Activated B cell treated with CpG ODN at 0.5 μM for 24 hours (primary cell): Measurements from ENCODE around the gene GNAZ. TPM values are rescaled to one million over a fixed set of nuclear protein-coding genes. Genes with fewer than 3 reads are reported as not detected.

Experiments
- ATAC-seq: fragments of 200-7000 bp; cut with Tn5 transposase; one replicate; pipeline ENCODE4 v1.10.0; 2021; ENCODE audit warnings: low read depth, mild to moderate bottlenecking, moderate library complexity
- CTCF ChIA-PET: fragments of 350-600 bp; sonication (Branson Sonifier 250); formaldehyde crosslinking; loops from one replicate; lab custom pipeline; 2021; ENCODE audit warnings: antibody characterized with exemption; lab: Charles Lee
- POLR2A ChIA-PET: fragments of 350-600 bp; sonication (Branson Sonifier 250); formaldehyde crosslinking; loops from one replicate; lab custom pipeline; 2021; ENCODE audit warnings: antibody characterized with exemption; lab: Charles Lee
- DNase-seq: peaks from one replicate; pipeline ENCODE4 v3.0.0; 2022
- H3K27ac Mint-ChIP-seq: one replicate; pipeline ENCODE4 v1.8.0; 2020; ENCODE audit warnings: mixed read lengths
- H3K27me3 Mint-ChIP-seq: one replicate; pipeline ENCODE4 v1.8.0; 2021; ENCODE audit warnings: mixed read lengths
- H3K36me3 Mint-ChIP-seq: one replicate; pipeline ENCODE4 v1.8.0; 2021; ENCODE audit warnings: low read depth, mixed read lengths
- H3K4me1 Mint-ChIP-seq: one replicate; pipeline ENCODE4 v1.8.0; 2021; ENCODE audit warnings: mixed read lengths
- H3K4me3 Mint-ChIP-seq: one replicate; pipeline ENCODE4 v1.8.0; 2020; ENCODE audit warnings: mild to moderate bottlenecking, mixed read lengths
- H3K9me3 Mint-ChIP-seq: one replicate; pipeline ENCODE4 v1.8.0; 2020; ENCODE audit warnings: mixed read lengths
- CTCF ChIP-seq: fragments of 200-600 bp; IDR thresholded peaks from one replicate; pipeline ENCODE4 v1.8.0; 2022; ENCODE audit warnings: antibody characterized with exemption, mild to moderate bottlenecking
- intact Hi-C: fragments of 100-400 bp; cut with micrococcal nuclease; formaldehyde crosslinking; loops from one replicate; pipeline ENCODE4 v1.15.1; 2024
- total RNA-seq: library from RNA; stranded (reverse); gene quantifications from 2 replicates; pipeline ENCODE4 v1.2.3, GENCODE V29; 2022

Gene GNAZ
- total RNA-seq, 1 donor from 2014 or later: 12.2 TPM

GRCh38 chr22:23121424-23121823 lies 51.1 kb downstream of the GNAZ start:
- Mint-ChIP-seq H3K27ac (no peak overlapping the region), H3K9me3 (no peaks in the 10 kb centered on the region), H3K4me3 (no peak overlapping the region), H3K4me1 (peaks cover 9% of the 10 kb centered on the region), H3K27me3 (no peaks in the 10 kb centered on the region), H3K36me3 (peaks cover 5% of the 10 kb centered on the region)
- POLR2A ChIA-PET: interaction anchor here (0.7 kb wide), 1 partner anchor 343 kb away, joined by 7 read pairs; no protein-coding TSS in a partner anchor
- intact Hi-C loops: no loop called here
- TF ChIP-seq CTCF: no peak
- no peak for DNase-seq
- CTCF ChIA-PET: interaction anchor here (0.8 to 4.6 kb wide), 3 partner anchors 161 to 192 kb away, joined by 3 to 19 read pairs (median 5); no protein-coding TSS in a partner anchor
- ATAC-seq: peak; percentile 21

- intact Hi-C loops: no loop called here
- H3K27ac Mint-ChIP-seq: no peak overlapping the region
- CTCF ChIA-PET: interaction anchor here (4.6 kb wide), 1 partner anchor 162 kb away, joined by 19 read pairs; no protein-coding TSS in a partner anchor
Measured at GRCh38 chr22:23122216-23122957, 52.1 kb downstream of the GNAZ start.

GRCh38 chr22:23122992-23123803 lies 52.9 kb downstream of the GNAZ start:
- H3K36me3 Mint-ChIP-seq: peaks cover 5% of the 10 kb centered on the region
- POLR2A ChIA-PET: interaction anchor here (0.7 kb wide), 2 partner anchors 48 to 164 kb away, joined by 3 to 5 read pairs; no protein-coding TSS in a partner anchor
- H3K4me1 Mint-ChIP-seq: peaks cover 9% of the 10 kb centered on the region
- no peaks in the 10 kb centered on the region for H3K27me3 Mint-ChIP-seq
- TF ChIP-seq CTCF: no peak
- ATAC-seq: no peak
- no peaks in the 10 kb centered on the region for H3K9me3 Mint-ChIP-seq
- CTCF ChIA-PET: interaction anchor here (1.3 to 4.6 kb wide), 2 partner anchors 163 to 166 kb away, joined by 5 to 19 read pairs; no protein-coding TSS in a partner anchor
- no peak for DNase-seq
- no peak overlapping the region for H3K4me3 Mint-ChIP-seq
- no peak overlapping the region for H3K27ac Mint-ChIP-seq
- intact Hi-C loops: no loop called here

More at GRCh38 chr22:23122216-23122957, 52.1 kb downstream of the GNAZ start:
- H3K4me1 Mint-ChIP-seq: peaks cover 9% of the 10 kb centered on the region
- H3K9me3 Mint-ChIP-seq: no peaks in the 10 kb centered on the region
- TF ChIP-seq CTCF: no peak
- ATAC-seq: no peak
- no peak overlapping the region for H3K4me3 Mint-ChIP-seq
- peaks cover 5% of the 10 kb centered on the region for H3K36me3 Mint-ChIP-seq
- no peak for DNase-seq
- POLR2A ChIA-PET: no interaction called here
- H3K27me3 Mint-ChIP-seq: no peaks in the 10 kb centered on the region

GRCh38 chr22:23123804-23124254 lies 53.5 kb downstream of the GNAZ start:
- POLR2A ChIA-PET: interaction anchor here (0.7 kb wide), 2 partner anchors 48 to 165 kb away, joined by 3 to 5 read pairs; no protein-coding TSS in a partner anchor
- no peak overlapping the region for H3K4me3 Mint-ChIP-seq

More at GRCh38 chr22:23123804-23124254, 53.5 kb downstream of the GNAZ start:
- H3K27ac Mint-ChIP-seq: no peak overlapping the region
- ATAC-seq: no peak
- no peak for TF ChIP-seq CTCF
- H3K36me3 Mint-ChIP-seq: peaks cover 5% of the 10 kb centered on the region
- peaks cover 12% of the 10 kb centered on the region for H3K4me1 Mint-ChIP-seq
- CTCF ChIA-PET: interaction anchor here (1.3 to 4.6 kb wide), 2 partner anchors 164 to 167 kb away, joined by 5 to 19 read pairs; no protein-coding TSS in a partner anchor
- H3K9me3 Mint-ChIP-seq: no peaks in the 10 kb centered on the region
- DNase-seq: no peak
- H3K27me3 Mint-ChIP-seq: no peaks in the 10 kb centered on the region
- intact Hi-C loops: no loop called here
